Measurements from ENCODE around the gene AHNAK2. TPM values are rescaled to one million over a fixed set of nuclear protein-coding genes. Genes with fewer than 3 reads are reported as not detected.

AHNAK2 gene
- total and polyA plus RNA-seq, 2 experiments from 2014 or later: 38.3 to 58.0 TPM

GRCh38 chr14:104941508-104942365 lies 36.4 kb downstream of the AHNAK2 start:
- no peaks in the 10 kb centered on the region for H3K9me2 ChIP-seq (ENCODE audit: insufficient read depth)
- 0 out of 2 replicates have a peak, but pooled peaks cover 8% of the 10 kb centered on the region for H3F3A ChIP-seq (ENCODE audit: insufficient read depth)
- no peaks in the 10 kb centered on the region for H3K4me1 ChIP-seq (ENCODE audit: insufficient read depth)
- H3K27ac ChIP-seq: no peak overlapping the region
- DNase-seq: no peak
- no peak for TF ChIP-seq EZH2phosphoT487 (IDR thresholded peaks at IDR 0.05; ENCODE audit: insufficient read depth, low read depth)
- no peak for TF ChIP-seq EZH2 (IDR thresholded peaks at IDR 0.05; ENCODE audit: insufficient read depth, poor library complexity, severe bottlenecking)
- 89 to 92% methylated on average over 26 of the region's 26 CpGs for WGBS, 2 experiments (ENCODE audit: low coverage in 1 of 2, low lambda C conversion rate in 2 of 2, missing lambda C conversion rate in 2 of 2)
- H4K20me1 ChIP-seq (ENCODE audit: insufficient read depth): no peaks in the 10 kb centered on the region
- H3K4me2 ChIP-seq (ENCODE audit: unreplicated experiment): no peak overlapping the region
- no peak overlapping the region for H3K9ac ChIP-seq
- no peaks in the 10 kb centered on the region for H3K36me3 ChIP-seq (ENCODE audit: low read depth)
- no peaks in the 10 kb centered on the region for H3K9me3 ChIP-seq (ENCODE audit: low read depth)
- in situ Hi-C loops (cut with MboI): no loop called here
- no peaks in the 10 kb centered on the region for H3K79me2 ChIP-seq (ENCODE audit: insufficient read depth)
- H2AFZ ChIP-seq: no peak overlapping the region
- H3K4me3 ChIP-seq: no peak overlapping the region
- no peaks in the 10 kb centered on the region for H3K27me3 ChIP-seq (replicated peaks; ENCODE audit: insufficient read depth)

GRCh38 chr14:104940526-104941150 lies 37.5 kb downstream of the AHNAK2 start:
- 0 out of 2 replicates have a peak, but pooled peaks cover 8% of the 10 kb centered on the region for H3F3A ChIP-seq (ENCODE audit: insufficient read depth)
- no peaks in the 10 kb centered on the region for H3K4me1 ChIP-seq (ENCODE audit: insufficient read depth)
- no peaks in the 10 kb centered on the region for H3K79me2 ChIP-seq (ENCODE audit: insufficient read depth)
- no peak overlapping the region for H3K9ac ChIP-seq
- WGBS, 2 experiments (ENCODE audit: low coverage in 1 of 2, low lambda C conversion rate in 2 of 2, missing lambda C conversion rate in 2 of 2): 65 to 68% methylated on average over 3 of the region's 3 CpGs
- H3K27ac ChIP-seq: no peak overlapping the region
- TF ChIP-seq EZH2 (IDR thresholded peaks at IDR 0.05; ENCODE audit: insufficient read depth, poor library complexity, severe bottlenecking) (no peak), EZH2phosphoT487 (IDR thresholded peaks at IDR 0.05; ENCODE audit: insufficient read depth, low read depth) (no peak)
- H3K9me2 ChIP-seq (ENCODE audit: insufficient read depth): no peaks in the 10 kb centered on the region
- no peak overlapping the region for H2AFZ ChIP-seq
- H3K4me2 ChIP-seq (ENCODE audit: unreplicated experiment): no peak overlapping the region
- no peak for DNase-seq
- no peaks in the 10 kb centered on the region for H3K9me3 ChIP-seq (ENCODE audit: low read depth)
- no peaks in the 10 kb centered on the region for H3K36me3 ChIP-seq (ENCODE audit: low read depth)
- H4K20me1 ChIP-seq (ENCODE audit: insufficient read depth): no peaks in the 10 kb centered on the region
- H3K4me3 ChIP-seq: no peak overlapping the region
- no peaks in the 10 kb centered on the region for H3K27me3 ChIP-seq (replicated peaks; ENCODE audit: insufficient read depth)
- in situ Hi-C loops (cut with MboI): no loop called here

- Histone ChIP-seq H3F3A (ENCODE audit: insufficient read depth) (0 out of 2 replicates have a peak, but pooled peaks cover 8% of the 10 kb centered on the region), H3K36me3 (ENCODE audit: low read depth) (no peaks in the 10 kb centered on the region), H3K4me3 (no peak overlapping the region), H2AFZ (no peak overlapping the region), H3K4me2 (ENCODE audit: unreplicated experiment) (no peak overlapping the region), H4K20me1 (ENCODE audit: insufficient read depth) (no peaks in the 10 kb centered on the region), H3K9ac (no peak overlapping the region), H3K9me3 (ENCODE audit: low read depth) (no peaks in the 10 kb centered on the region), H3K9me2 (ENCODE audit: insufficient read depth) (no peaks in the 10 kb centered on the region), H3K79me2 (ENCODE audit: insufficient read depth) (no peaks in the 10 kb centered on the region), H3K27ac (no peak overlapping the region), H3K4me1 (ENCODE audit: insufficient read depth) (no peaks in the 10 kb centered on the region), H3K27me3 (replicated peaks; ENCODE audit: insufficient read depth) (no peaks in the 10 kb centered on the region)
- in situ Hi-C loops (cut with MboI): no loop called here
- WGBS, 2 experiments (ENCODE audit: low coverage in 1 of 2, low lambda C conversion rate in 2 of 2, missing lambda C conversion rate in 2 of 2): 80 to 85% methylated on average over 11 of the region's 11 CpGs
- no peak for TF ChIP-seq EZH2phosphoT487 (IDR thresholded peaks at IDR 0.05; ENCODE audit: insufficient read depth, low read depth)
- no peak for TF ChIP-seq EZH2 (IDR thresholded peaks at IDR 0.05; ENCODE audit: insufficient read depth, poor library complexity, severe bottlenecking)
- no peak for DNase-seq
These were observed 38.3 kb downstream of the AHNAK2 start for GRCh38 chr14:104939666-104940410.

- no peaks in the 10 kb centered on the region for H3K27me3 ChIP-seq (replicated peaks; ENCODE audit: insufficient read depth)
- H3K9me3 ChIP-seq (ENCODE audit: low read depth): no peaks in the 10 kb centered on the region
- no peak for TF ChIP-seq EZH2phosphoT487 (IDR thresholded peaks at IDR 0.05; ENCODE audit: insufficient read depth, low read depth)
- no peak for TF ChIP-seq EZH2 (IDR thresholded peaks at IDR 0.05; ENCODE audit: insufficient read depth, poor library complexity, severe bottlenecking)
- no peak overlapping the region for H3K9ac ChIP-seq
- 0 out of 2 replicates have a peak, but pooled peaks cover 8% of the 10 kb centered on the region for H3F3A ChIP-seq (ENCODE audit: insufficient read depth)
- no peak for DNase-seq
- H4K20me1 ChIP-seq (ENCODE audit: insufficient read depth): no peaks in the 10 kb centered on the region
- H3K4me3 ChIP-seq: no peak overlapping the region
- H3K4me2 ChIP-seq (ENCODE audit: unreplicated experiment): no peak overlapping the region
- in situ Hi-C loops (cut with MboI): no loop called here
- no peaks in the 10 kb centered on the region for H3K79me2 ChIP-seq (ENCODE audit: insufficient read depth)
- H3K27ac ChIP-seq: no peak overlapping the region
- H3K4me1 ChIP-seq (ENCODE audit: insufficient read depth): no peaks in the 10 kb centered on the region
- H3K9me2 ChIP-seq (ENCODE audit: insufficient read depth): no peaks in the 10 kb centered on the region
- WGBS, 2 experiments (ENCODE audit: low coverage in 1 of 2, low lambda C conversion rate in 2 of 2, missing lambda C conversion rate in 2 of 2): 89 to 93% methylated on average over 1 of the region's 1 CpG
- H2AFZ ChIP-seq: no peak overlapping the region
- H3K36me3 ChIP-seq (ENCODE audit: low read depth): no peaks in the 10 kb centered on the region
These were observed 39.2 kb downstream of the AHNAK2 start for GRCh38 chr14:104938960-104939359.
